ENCODE measurements around the gene NEK6. TPM values are rescaled to one million over a fixed set of nuclear protein-coding genes. Genes with fewer than 3 reads are reported as not detected.

NEK6 gene
- total RNA-seq, 1 experiment from 2014 or later = 21.1 TPM

DNA sequence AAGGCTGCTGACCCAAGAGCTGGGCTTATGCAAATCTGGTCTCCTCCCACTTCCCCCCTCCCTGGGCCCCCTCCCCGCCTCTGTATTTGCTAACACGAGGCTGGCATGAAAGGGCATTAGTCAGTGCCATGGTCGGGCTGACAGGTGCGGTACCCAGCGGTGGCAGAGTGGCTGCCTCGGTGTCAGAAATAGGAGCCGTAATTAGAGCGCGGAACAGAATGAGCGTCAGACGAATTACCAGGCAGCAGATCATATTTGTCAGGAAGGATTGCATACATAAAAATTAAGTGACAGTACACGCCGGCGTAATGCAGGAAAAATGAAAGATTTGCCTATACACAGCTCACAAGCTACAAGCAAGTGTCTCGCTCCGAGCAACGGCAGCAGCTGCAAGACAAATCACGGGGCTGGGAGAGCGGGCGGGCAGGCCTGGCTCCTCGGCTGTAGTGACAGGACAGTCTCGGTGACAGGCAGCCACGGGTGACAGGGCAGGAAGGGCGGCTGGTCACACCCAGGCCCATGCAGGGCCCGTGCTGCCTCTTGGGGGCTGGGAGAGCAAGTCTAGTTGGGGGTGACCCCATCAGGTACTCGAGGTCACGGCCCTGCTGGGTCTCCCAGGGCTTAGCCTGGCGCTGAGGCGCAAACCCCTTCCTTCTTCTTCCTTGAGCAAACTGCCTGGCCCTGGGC, 72.4 kb downstream of the NEK6 start:
- H3K9me2 ChIP-seq (replicated peaks; ENCODE audit: low read length) = no peaks in the 10 kb centered on the region
- H3K4me2 ChIP-seq (ENCODE audit: low read length) = no peak overlapping the region
- no peaks in the 10 kb centered on the region for H3K27me3 ChIP-seq (ENCODE audit: low read length)
- H3K9me3 ChIP-seq (ENCODE audit: low read length) = no peaks in the 10 kb centered on the region
- ChIA-PET POLR2A (ENCODE audit: unreplicated experiment) (no interaction called here), CTCF (no interaction called here)
- no peak overlapping the region for H2AFZ ChIP-seq (ENCODE audit: low read length)
- TF ChIP-seq, protein P1, sequence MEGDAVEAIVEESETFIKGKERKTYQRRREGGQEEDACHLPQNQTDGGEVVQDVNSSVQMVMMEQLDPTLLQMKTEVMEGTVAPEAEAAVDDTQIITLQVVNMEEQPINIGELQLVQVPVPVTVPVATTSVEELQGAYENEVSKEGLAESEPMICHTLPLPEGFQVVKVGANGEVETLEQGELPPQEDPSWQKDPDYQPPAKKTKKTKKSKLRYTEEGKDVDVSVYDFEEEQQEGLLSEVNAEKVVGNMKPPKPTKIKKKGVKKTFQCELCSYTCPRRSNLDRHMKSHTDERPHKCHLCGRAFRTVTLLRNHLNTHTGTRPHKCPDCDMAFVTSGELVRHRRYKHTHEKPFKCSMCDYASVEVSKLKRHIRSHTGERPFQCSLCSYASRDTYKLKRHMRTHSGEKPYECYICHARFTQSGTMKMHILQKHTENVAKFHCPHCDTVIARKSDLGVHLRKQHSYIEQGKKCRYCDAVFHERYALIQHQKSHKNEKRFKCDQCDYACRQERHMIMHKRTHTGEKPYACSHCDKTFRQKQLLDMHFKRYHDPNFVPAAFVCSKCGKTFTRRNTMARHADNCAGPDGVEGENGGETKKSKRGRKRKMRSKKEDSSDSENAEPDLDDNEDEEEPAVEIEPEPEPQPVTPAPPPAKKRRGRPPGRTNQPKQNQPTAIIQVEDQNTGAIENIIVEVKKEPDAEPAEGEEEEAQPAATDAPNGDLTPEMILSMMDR (conservative IDR thresholded peaks at IDR 0.05; ENCODE audit: low read depth, low read length) = no peak
- TF ChIP-seq EZH2 (IDR thresholded peaks at IDR 0.05; ENCODE audit: low read length, unreplicated experiment) = no peak
- TF ChIP-seq EZH2phosphoT487 (IDR thresholded peaks at IDR 0.05; ENCODE audit: borderline replicate concordance, low read length) = no peak
- no peaks in the 10 kb centered on the region for H3K36me3 ChIP-seq (ENCODE audit: low read depth, low read length)
- H3K27ac ChIP-seq (ENCODE audit: low read length) = no peak overlapping the region
- H4K20me1 ChIP-seq (ENCODE audit: low read length) = no peaks in the 10 kb centered on the region
- no peak overlapping the region for H3K9ac ChIP-seq (ENCODE audit: low read length)
- intact Hi-C loops (cut with micrococcal nuclease) = no loop called here
- ATAC-seq (no peak), DNase-seq (no peak)
- no peaks in the 10 kb centered on the region for H3K79me2 ChIP-seq (ENCODE audit: low read length)
- no peak overlapping the region for H3K4me3 ChIP-seq (ENCODE audit: low read length)
- no TSS peak for BruUV-seq (replicated peaks)
- no peaks in the 10 kb centered on the region for H3K4me1 ChIP-seq (ENCODE audit: insufficient read depth, low read length)
- H3F3A ChIP-seq (ENCODE audit: low read length, unreplicated experiment) = no peaks in the 10 kb centered on the region

DNA sequence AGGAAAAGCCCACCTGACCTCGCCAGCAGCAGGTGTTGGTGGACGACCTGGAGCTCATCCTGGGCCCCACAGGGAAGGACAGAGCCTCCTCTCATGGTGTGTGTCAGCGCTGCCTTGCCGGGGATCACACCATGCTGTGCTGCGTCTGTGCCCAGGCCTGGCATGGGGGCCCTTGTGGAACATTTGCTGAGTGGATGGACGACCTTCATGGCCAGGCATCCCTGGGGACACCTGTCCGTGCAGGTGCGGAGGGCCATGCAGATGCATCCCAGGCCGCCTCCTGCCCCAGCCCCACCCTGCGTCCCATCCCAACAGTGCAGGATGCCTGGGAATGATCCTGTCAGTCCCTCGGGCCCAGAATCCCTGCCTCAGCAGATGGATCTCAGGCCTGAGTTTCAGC, 73.8 kb downstream of the NEK6 start:
- H3K4me3 ChIP-seq (ENCODE audit: low read length) = no peak overlapping the region
- no peaks in the 10 kb centered on the region for H4K20me1 ChIP-seq (ENCODE audit: low read length)
- ChIA-PET CTCF (no interaction called here), POLR2A (ENCODE audit: unreplicated experiment) (no interaction called here)
- H3K4me2 ChIP-seq (ENCODE audit: low read length) = no peak overlapping the region
- no peaks in the 10 kb centered on the region for H3K36me3 ChIP-seq (ENCODE audit: low read depth, low read length)
- no peaks in the 10 kb centered on the region for H3K4me1 ChIP-seq (ENCODE audit: insufficient read depth, low read length)
- no peak overlapping the region for H3K9ac ChIP-seq (ENCODE audit: low read length)
- TF ChIP-seq, protein P1 (conservative IDR thresholded peaks at IDR 0.05; ENCODE audit: low read depth, low read length) = no peak
- TF ChIP-seq EZH2phosphoT487 (IDR thresholded peaks at IDR 0.05; ENCODE audit: borderline replicate concordance, low read length) = no peak
- no peak for TF ChIP-seq EZH2 (IDR thresholded peaks at IDR 0.05; ENCODE audit: low read length, unreplicated experiment)
- no peaks in the 10 kb centered on the region for H3K79me2 ChIP-seq (ENCODE audit: low read length)
- H2AFZ ChIP-seq (ENCODE audit: low read length) = no peak overlapping the region
- intact Hi-C loops (cut with micrococcal nuclease) = no loop called here
- no peaks in the 10 kb centered on the region for H3K9me3 ChIP-seq (ENCODE audit: low read length)
- no peaks in the 10 kb centered on the region for H3K9me2 ChIP-seq (replicated peaks; ENCODE audit: low read length)
- H3K27me3 ChIP-seq (ENCODE audit: low read length) = no peaks in the 10 kb centered on the region
- BruUV-seq (replicated peaks) = no TSS peak
- DNase-seq (no peak), ATAC-seq (no peak)
- H3F3A ChIP-seq (ENCODE audit: low read length, unreplicated experiment) = no peaks in the 10 kb centered on the region
- H3K27ac ChIP-seq (ENCODE audit: low read length) = no peak overlapping the region

DNA sequence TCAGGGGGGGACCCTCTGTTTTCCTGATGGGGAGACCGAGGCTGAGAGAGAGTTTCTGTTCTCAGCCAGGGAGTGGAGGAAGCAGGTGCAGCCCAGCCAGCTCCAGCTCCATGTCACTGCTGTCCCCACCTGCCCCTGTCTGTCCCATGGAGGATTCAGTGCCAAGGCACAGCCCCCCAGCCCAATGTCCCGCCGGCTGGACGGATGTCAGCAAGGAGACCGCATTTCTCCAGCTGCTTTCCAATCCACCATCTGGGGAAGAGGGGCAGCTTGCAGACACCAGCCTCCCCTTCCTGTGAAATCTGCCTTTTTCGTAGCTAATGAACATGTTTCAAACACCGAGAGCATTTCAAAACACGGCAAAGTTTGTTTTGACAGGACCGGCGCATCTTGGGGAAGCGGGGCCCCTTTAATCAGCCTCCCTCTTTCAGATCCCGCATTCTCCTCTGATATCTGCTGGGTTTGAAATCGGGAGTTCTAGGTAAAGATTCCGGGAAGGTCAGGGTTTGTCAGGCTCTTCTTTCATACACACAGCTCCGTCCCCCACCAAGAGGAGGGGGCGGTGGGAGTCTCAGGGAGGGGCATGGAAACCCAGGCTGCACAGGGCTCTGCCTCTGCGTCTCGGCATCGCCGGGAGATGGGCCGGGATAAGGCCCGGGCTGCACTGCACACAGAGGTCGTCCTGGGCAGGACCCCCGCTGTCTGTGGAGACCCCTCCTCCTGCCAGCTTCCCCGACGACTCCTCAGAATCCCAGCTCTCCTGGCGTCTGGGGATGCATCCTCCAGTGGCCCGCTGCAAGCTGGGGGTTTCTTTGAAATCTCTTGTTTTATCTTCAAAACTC, 74.8 kb downstream of the NEK6 start:
- H3K9me2 ChIP-seq (replicated peaks; ENCODE audit: low read length) = no peaks in the 10 kb centered on the region
- no peak overlapping the region for H3K9ac ChIP-seq (ENCODE audit: low read length)
- no peaks in the 10 kb centered on the region for H3F3A ChIP-seq (ENCODE audit: low read length, unreplicated experiment)
- H3K36me3 ChIP-seq (ENCODE audit: low read depth, low read length) = no peaks in the 10 kb centered on the region
- no peaks in the 10 kb centered on the region for H3K9me3 ChIP-seq (ENCODE audit: low read length)
- no peak overlapping the region for H3K4me3 ChIP-seq (ENCODE audit: low read length)
- ATAC-seq (no peak), DNase-seq (no peak)
- no peaks in the 10 kb centered on the region for H3K27me3 ChIP-seq (ENCODE audit: low read length)
- no peaks in the 10 kb centered on the region for H3K4me1 ChIP-seq (ENCODE audit: insufficient read depth, low read length)
- BruUV-seq (replicated peaks) = no TSS peak
- H4K20me1 ChIP-seq (ENCODE audit: low read length) = no peaks in the 10 kb centered on the region
- CTCF ChIA-PET = no interaction called here
- POLR2A ChIA-PET (ENCODE audit: unreplicated experiment) = no interaction called here
- TF ChIP-seq, protein P1 (conservative IDR thresholded peaks at IDR 0.05; ENCODE audit: low read depth, low read length) = no peak
- TF ChIP-seq EZH2 (IDR thresholded peaks at IDR 0.05; ENCODE audit: low read length, unreplicated experiment) = no peak
- H3K27ac ChIP-seq (ENCODE audit: low read length) = no peak overlapping the region
- no peaks in the 10 kb centered on the region for H3K79me2 ChIP-seq (ENCODE audit: low read length)
- H2AFZ ChIP-seq (ENCODE audit: low read length) = no peak overlapping the region
- intact Hi-C loops (cut with micrococcal nuclease) = no loop called here
- H3K4me2 ChIP-seq (ENCODE audit: low read length) = no peak overlapping the region
